GM10266 (cell line): ENCODE data around the gene RAB11B.
A peak's percentile ranks its signal among the peaks of the same experiment; 100 is the strongest.

ENCODE experiments used
- DNase-seq: peaks from one replicate; pipeline ENCODE4 v3.0.0; 2012; ENCODE audit errors: extremely low spot score
- CTCF ChIP-seq: IDR thresholded peaks from 2 replicates; pipeline ENCODE4 v1.5.1; 2012; ENCODE audit warnings: mild to moderate bottlenecking, low read depth; ENCODE audit not compliant: control insufficient read depth, insufficient read depth; ENCODE audit errors: missing control alignments

The RAB11B gene

GRCh38 chr19:8396563-8397203 lies 6.5 kb downstream of the RAB11B start:
- DNase-seq: peak; percentile 91
- TF ChIP-seq CTCF: peak; percentile 66

- no peak for DNase-seq
- no peak for TF ChIP-seq CTCF
These were observed 7.1 kb downstream of the RAB11B start for GRCh38 chr19:8397271-8397670.

GRCh38 chr19:8397746-8398310 lies 7.7 kb downstream of the RAB11B start:
- no peak for TF ChIP-seq CTCF
- no peak for DNase-seq

GRCh38 chr19:8398311-8398771 lies 8.2 kb downstream of the RAB11B start:
- no peak for TF ChIP-seq CTCF
- DNase-seq: no peak

GRCh38 chr19:8399681-8400188 lies 9.6 kb downstream of the RAB11B start:
- no peak for TF ChIP-seq CTCF
- no peak for DNase-seq

GRCh38 chr19:8401981-8402411 lies 11.8 kb downstream of the RAB11B start:
- TF ChIP-seq CTCF: no peak
- DNase-seq: no peak

- no peak for TF ChIP-seq CTCF
- DNase-seq: no peak
These were observed 13.1 kb downstream of the RAB11B start for GRCh38 chr19:8403098-8403819.
